Stimulated activated CD4-positive, alpha-beta T cell treated with anti-CD3 and anti-CD28 coated beads, Interleukin-2, amount 100 ng/mL, for 48 hours (primary cell): ENCODE data around the gene UQCRFS1.
"Not testable (repeated sequence)": the region's sequence is repeated elsewhere in the genome, so short reads cannot be mapped to it uniquely, and the experiment has no call there.

Experiments used
- DNase-seq, 2 donors: peaks; one replicate each; pipeline ENCODE4 v3.0.0-alpha.2; 2020

Gene UQCRFS1

GRCh38 chr19:29212356-29212647, 649 bp downstream of the UQCRFS1 start:
- no peak for DNase-seq

GRCh38 chr19:29211562-29212355, 1.2 kb downstream of the UQCRFS1 start:
- DNase-seq: no peak

- not testable (repeated sequence) for DNase-seq
Observed at GRCh38 chr19:29211041-29211440, 1.9 kb downstream of the UQCRFS1 start.

- DNase-seq: not testable (repeated sequence)
Observed at GRCh38 chr19:29210502-29210901, 2.4 kb downstream of the UQCRFS1 start.

GRCh38 chr19:29207403-29208187, 5.4 kb downstream of the UQCRFS1 start:
- DNase-seq: not testable (repeated sequence)

- DNase-seq: no peak
Observed at GRCh38 chr19:29206453-29206852, 6.5 kb downstream of the UQCRFS1 start.

- no peak for DNase-seq
Observed at GRCh38 chr19:29202281-29202680, 10.7 kb downstream of the UQCRFS1 start.

GRCh38 chr19:29201855-29202254, 11.1 kb downstream of the UQCRFS1 start:
- DNase-seq: no peak

- DNase-seq: no peak
Observed at GRCh38 chr19:29194658-29195057, 18.3 kb downstream of the UQCRFS1 start.

GRCh38 chr19:29193155-29193554, 19.8 kb downstream of the UQCRFS1 start:
- no peak for DNase-seq

GRCh38 chr19:29191005-29191404, 21.9 kb downstream of the UQCRFS1 start:
- no peak for DNase-seq

- no peak for DNase-seq
Observed at GRCh38 chr19:29189033-29189360, 24.0 kb downstream of the UQCRFS1 start.

- DNase-seq: no peak
Observed at GRCh38 chr19:29188289-29189032, 24.5 kb downstream of the UQCRFS1 start.

GRCh38 chr19:29187676-29188075, 25.3 kb downstream of the UQCRFS1 start:
- DNase-seq: no peak

GRCh38 chr19:29185427-29185826, 27.5 kb downstream of the UQCRFS1 start:
- DNase-seq: no peak

GRCh38 chr19:29176981-29177754, 35.8 kb downstream of the UQCRFS1 start:
- no peak for DNase-seq

- DNase-seq: no peak
Observed at GRCh38 chr19:29173896-29174295, 39.1 kb downstream of the UQCRFS1 start.

- DNase-seq: no peak
Observed at GRCh38 chr19:29172302-29172701, 40.6 kb downstream of the UQCRFS1 start.

- DNase-seq: no peak
Observed at GRCh38 chr19:29171525-29171924, 41.4 kb downstream of the UQCRFS1 start.

GRCh38 chr19:29170554-29170953, 42.4 kb downstream of the UQCRFS1 start:
- no peak for DNase-seq

- DNase-seq: no peak
Observed at GRCh38 chr19:29162694-29163093, 50.3 kb downstream of the UQCRFS1 start.

GRCh38 chr19:29155683-29156082, 57.3 kb downstream of the UQCRFS1 start:
- DNase-seq: no peak
